Measurements from ENCODE around the gene FTCDNL1. TPM values are rescaled to one million over a fixed set of nuclear protein-coding genes. Genes with fewer than 3 reads are reported as not detected.

The FTCDNL1 gene
- total RNA-seq, 6 experiments from 2014 or later, result 2.7 to 8.7 (median 6.7) TPM

DNA sequence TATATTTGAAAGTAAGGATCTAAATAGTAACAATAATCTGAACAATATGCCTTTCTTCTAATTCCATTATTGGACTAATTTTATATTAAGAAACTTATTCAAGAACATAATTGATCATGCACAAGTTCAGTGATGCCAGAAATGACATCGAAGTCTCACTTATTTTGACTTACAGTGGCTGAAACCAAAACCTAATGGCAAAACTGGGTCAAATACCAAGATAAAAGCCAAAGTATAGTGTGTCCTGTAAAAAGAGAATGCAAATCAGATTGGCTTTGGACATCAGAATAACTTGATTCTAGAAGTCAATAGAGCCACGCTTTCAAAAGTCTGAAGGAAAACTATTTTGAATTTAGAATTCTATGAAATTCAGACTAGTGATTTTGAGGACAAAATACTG lies 137.2 kb downstream of the FTCDNL1 start:
- no peak for DNase-seq
- Histone ChIP-seq H3K27ac (no peak overlapping the region), H3K27me3 (no peaks in the 10 kb centered on the region), H3K36me3 (no peaks in the 10 kb centered on the region), H3K9me3 (no peaks in the 10 kb centered on the region), H3K4me3 (no peak overlapping the region), H3K4me1 (no peaks in the 10 kb centered on the region)
- intact Hi-C loops (cut with DNase I), result no loop called here
- no peak for ATAC-seq
- 25% methylated on average over 2 of the region's 2 CpGs for whole genome bisulfite sequencing (ENCODE audit: insufficient coverage, low coverage, low lambda C conversion rate, missing lambda C conversion rate)
- TF ChIP-seq POLR2A (IDR thresholded peaks at IDR 0.05) (no peak), CTCF (IDR thresholded peaks at IDR 0.05) (no peak)

GRCh38 chr2:199710551-199710950 lies 140.4 kb downstream of the FTCDNL1 start:
- Histone ChIP-seq H3K27me3 (no peaks in the 10 kb centered on the region), H3K36me3 (no peaks in the 10 kb centered on the region), H3K4me3 (no peak overlapping the region), H3K9me3 (peaks cover 0 to 4% (median 0%) of the 10 kb centered on the region in 4 donors), H3K27ac (no peak overlapping the region), H3K4me1 (no peaks in the 10 kb centered on the region)
- no peak for ATAC-seq
- intact Hi-C loops (cut with DNase I), result no loop called here
- WGBS (ENCODE audit: insufficient coverage, low coverage, low lambda C conversion rate, missing lambda C conversion rate), result 80% methylated on average over 1 of the region's 1 CpG
- no peak for DNase-seq
- TF ChIP-seq POLR2A (IDR thresholded peaks at IDR 0.05) (no peak), CTCF (IDR thresholded peaks at IDR 0.05) (no peak)

Small RNA genes lying within 50 kb of the gene (small RNA-seq; reads per million reads assigned to genes)
- gene AC108032.1, result 0 reads per million in 2 experiments
- 0 reads per million in 2 experiments for gene RN7SL717P

Other genes with a start within 250 kb of the FTCDNL1 start
- gene C2orf69, start 60.1 kb upstream of the FTCDNL1 start, total RNA-seq, result 1 to 10 TPM; 5.8 to 7.9 (median 6.9) TPM
- gene TYW5, start 104.3 kb upstream of the FTCDNL1 start, total RNA-seq, result 1 to 10 TPM; 4.1 to 6.4 (median 4.8) TPM
- 10 to 100 TPM; 23.4 to 39.7 (median 30.7) TPM for gene MAIP1, start 104.4 kb upstream of the FTCDNL1 start, total RNA-seq